Natural killer cell treated with Interleukin-12 subunit alpha and Interleukin-12 subunit beta and Interleukin-15 and Interleukin-18, amount 100 ng/mL, for 72 hours (primary cell): ENCODE data around the gene MRPS27. TPM values are rescaled to one million over a fixed set of nuclear protein-coding genes. Genes with fewer than 3 reads are reported as not detected.
A peak's percentile ranks its signal among the peaks of the same experiment; 100 is the strongest.

Experiments
- ATAC-seq, 2 donors: fragments of 150-1000 bp; cut with Tn5 transposase in 1 of 2; sonication (Bioruptor Pico), chemical (Tn5 transposase) in 1 of 2; 2 replicates each; pipeline ENCODE4 v1.10.0; 2021
- DNase-seq: peaks from one replicate; pipeline ENCODE4 v3.0.0; 2022; ENCODE audit warnings: low spot score
- H3K27ac Mint-ChIP-seq, 2 donors: 1 replicate in 1 of 2; 2 replicates in 1 of 2; pipeline ENCODE4 v1.8.0; 2022; ENCODE audit warnings: mixed read lengths in 2 of 2, mild to moderate bottlenecking in 1 of 2, moderate library complexity in 1 of 2
- H3K27me3 Mint-ChIP-seq, 2 donors: 1 replicate in 1 of 2; 2 replicates in 1 of 2; pipeline ENCODE4 v1.8.0; 2022; ENCODE audit warnings: mixed read lengths in 2 of 2
- H3K36me3 Mint-ChIP-seq: one replicate; pipeline ENCODE4 v1.8.0; 2022; ENCODE audit warnings: mixed read lengths
- H3K4me1 Mint-ChIP-seq, 2 donors: 1 replicate in 1 of 2; 2 replicates in 1 of 2; pipeline ENCODE4 v1.8.0; 2022; ENCODE audit warnings: low read depth in 2 of 2, mixed read lengths in 2 of 2, mild to moderate bottlenecking in 1 of 2
- H3K4me3 Mint-ChIP-seq: one replicate; pipeline ENCODE4 v1.8.0; 2022; ENCODE audit warnings: mixed read lengths
- H3K9me3 Mint-ChIP-seq: 2 replicates; pipeline ENCODE4 v1.8.0; 2022; ENCODE audit warnings: mixed read lengths
- total RNA-seq, 2 donors: library from RNA; stranded (reverse); gene quantifications; one replicate each; pipeline ENCODE4 v1.2.3, GENCODE V29; 2022

MRPS27 gene
- total RNA-seq, 2 donors from 2014 or later: 43.1 to 61.0 TPM

DNA sequence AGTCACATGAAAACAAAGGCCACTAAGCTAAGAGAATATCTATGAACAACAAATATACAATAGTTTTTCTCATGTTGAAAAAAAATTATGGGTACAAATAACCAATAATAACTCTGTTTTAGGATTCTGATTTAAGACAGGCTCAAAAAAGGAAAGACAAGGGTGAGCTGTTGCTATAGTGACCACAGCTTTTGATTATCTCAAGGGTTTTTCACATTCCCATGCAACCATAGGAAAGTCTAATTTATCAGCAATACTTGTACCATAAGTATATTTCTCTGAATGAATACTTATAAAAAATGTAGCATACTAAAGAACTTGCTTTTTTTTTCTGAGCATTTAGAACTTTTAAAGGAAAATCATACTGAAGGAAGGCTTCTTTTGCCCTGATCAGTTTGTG, 68.0 kb downstream of the MRPS27 start:
- no peaks in the 10 kb centered on the region for H3K27me3 Mint-ChIP-seq
- no peaks in the 10 kb centered on the region for H3K9me3 Mint-ChIP-seq
- peaks cover 6 to 9% of the 10 kb centered on the region in 2 donors for H3K4me1 Mint-ChIP-seq
- DNase-seq: no peak
- no peak for ATAC-seq
- H3K4me3 Mint-ChIP-seq: no peak overlapping the region
- H3K36me3 Mint-ChIP-seq: no peaks in the 10 kb centered on the region
- H3K27ac Mint-ChIP-seq: no peak overlapping the region

DNA sequence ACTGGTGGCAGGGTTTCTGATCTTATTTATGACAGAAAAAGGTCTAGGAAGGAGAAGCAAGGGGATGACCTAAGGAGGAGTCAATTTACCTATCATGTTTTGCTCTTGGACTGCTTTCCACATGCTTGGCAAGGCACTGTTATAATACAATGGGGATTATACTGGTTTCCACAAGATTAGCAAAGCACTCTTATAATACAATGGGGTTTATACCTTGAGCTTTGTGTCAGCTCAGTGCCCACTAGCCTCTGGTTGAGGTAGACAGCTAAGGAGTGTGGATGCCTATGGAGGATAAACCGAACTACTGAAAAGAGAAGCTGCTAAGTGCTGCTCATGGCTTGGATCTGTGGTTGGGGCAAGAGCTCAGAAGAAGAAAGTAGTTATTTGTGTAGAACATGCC, 68.7 kb downstream of the MRPS27 start:
- H3K36me3 Mint-ChIP-seq: no peaks in the 10 kb centered on the region
- peak in 1 of 2 donors; percentile 40 for ATAC-seq
- H3K4me3 Mint-ChIP-seq: no peak overlapping the region
- no peaks in the 10 kb centered on the region for H3K27me3 Mint-ChIP-seq
- DNase-seq: no peak
- peak overlapping the region in 1 of 2 donors; percentile 77 for H3K27ac Mint-ChIP-seq
- H3K4me1 Mint-ChIP-seq: peaks cover 1 to 8% of the 10 kb centered on the region in 2 donors
- no peaks in the 10 kb centered on the region for H3K9me3 Mint-ChIP-seq

DNA sequence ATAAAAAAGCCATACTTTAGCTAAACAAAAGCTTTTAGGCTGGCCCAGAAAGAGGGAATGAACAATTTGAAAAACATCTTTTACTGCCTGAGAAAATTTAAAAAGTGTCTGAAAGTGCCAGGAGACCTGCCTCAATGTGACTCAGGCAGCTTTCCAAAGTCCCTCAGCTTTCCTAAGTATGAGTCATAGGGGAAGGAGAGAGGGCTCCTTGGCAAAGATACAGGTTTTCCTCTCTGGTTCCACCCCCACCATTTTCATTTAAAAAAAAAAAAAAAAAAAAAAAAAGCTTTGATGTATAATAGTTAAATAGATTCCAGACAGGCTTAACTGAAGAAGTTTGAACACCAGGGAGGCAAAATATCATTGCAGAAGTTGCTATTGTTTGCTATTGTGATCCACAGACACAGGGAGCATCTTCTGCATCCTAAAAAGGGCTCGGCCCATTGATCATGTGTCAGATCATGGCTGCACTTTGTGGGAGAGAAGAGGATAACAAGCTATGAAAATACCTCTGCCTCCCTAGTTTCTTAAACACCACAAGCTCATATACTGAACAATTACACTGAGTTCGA, 71.5 kb downstream of the MRPS27 start:
- no peaks in the 10 kb centered on the region for H3K27me3 Mint-ChIP-seq
- ATAC-seq (no peak), DNase-seq (no peak)
- no peak overlapping the region for H3K27ac Mint-ChIP-seq
- H3K4me1 Mint-ChIP-seq: peaks cover 16 to 22% of the 10 kb centered on the region in 2 donors
- H3K36me3 Mint-ChIP-seq: no peaks in the 10 kb centered on the region
- no peak overlapping the region for H3K4me3 Mint-ChIP-seq
- H3K9me3 Mint-ChIP-seq: no peaks in the 10 kb centered on the region

DNA sequence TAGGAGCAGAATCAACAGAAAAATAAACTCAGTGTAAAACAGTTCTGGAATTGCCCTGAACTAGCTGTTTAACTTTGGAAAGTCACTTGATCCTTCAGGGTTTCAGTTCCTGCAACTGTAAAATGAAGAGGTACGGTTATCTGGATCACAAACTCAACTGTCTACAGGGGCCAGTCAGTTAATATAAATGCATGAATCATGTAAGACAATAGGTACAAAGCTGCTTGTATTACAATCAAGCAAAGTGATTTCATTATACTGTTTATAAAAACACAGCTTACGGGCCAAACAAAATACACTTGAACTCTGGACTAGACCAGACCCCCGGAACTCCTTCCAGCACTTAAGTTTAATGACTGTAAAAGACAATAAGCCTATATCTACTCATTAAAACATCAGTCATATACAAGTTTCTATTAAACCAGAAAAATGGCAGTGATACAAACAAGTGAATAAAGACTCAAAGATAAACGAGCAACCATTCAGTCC, 73.0 kb downstream of the MRPS27 start:
- H3K9me3 Mint-ChIP-seq: no peaks in the 10 kb centered on the region
- no peak overlapping the region for H3K27ac Mint-ChIP-seq
- no peaks in the 10 kb centered on the region for H3K27me3 Mint-ChIP-seq
- ATAC-seq (no peak), DNase-seq (no peak)
- peaks cover 2% of the 10 kb centered on the region for H3K36me3 Mint-ChIP-seq
- no peak overlapping the region for H3K4me3 Mint-ChIP-seq
- H3K4me1 Mint-ChIP-seq: peaks cover 20 to 24% of the 10 kb centered on the region in 2 donors

DNA sequence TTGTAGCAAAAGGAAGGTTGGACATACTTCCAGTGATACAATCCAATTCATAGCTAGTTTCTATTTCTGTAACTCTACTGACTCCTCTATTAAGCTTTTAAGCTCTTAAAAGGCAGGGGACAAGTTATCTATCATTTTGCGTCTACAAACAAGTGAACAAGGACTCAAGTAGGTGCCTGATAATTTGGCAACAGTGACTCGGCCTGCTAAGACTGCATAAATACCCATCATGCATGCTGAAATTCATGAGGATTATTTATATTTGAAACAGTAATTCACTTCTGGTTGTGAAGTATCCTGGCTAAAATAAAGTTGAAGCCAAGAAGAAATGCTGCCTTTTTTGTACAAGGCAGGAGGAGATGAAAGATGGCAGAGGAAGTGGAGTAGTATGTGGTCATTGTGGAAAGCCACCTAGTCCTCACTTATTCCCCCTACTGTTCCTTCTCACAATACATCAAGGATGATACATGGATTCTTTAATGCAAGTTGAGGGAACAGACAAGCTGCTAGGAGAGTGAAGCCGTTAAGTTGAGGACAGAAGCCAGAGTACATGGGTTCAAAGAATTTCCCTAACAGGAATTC, 74.0 kb downstream of the MRPS27 start:
- peaks cover 22 to 28% of the 10 kb centered on the region in 2 donors for H3K4me1 Mint-ChIP-seq
- ATAC-seq: no peak
- H3K4me3 Mint-ChIP-seq: no peak overlapping the region
- no peak overlapping the region for H3K27ac Mint-ChIP-seq
- no peak for DNase-seq
- H3K27me3 Mint-ChIP-seq: no peaks in the 10 kb centered on the region
- peaks cover 6% of the 10 kb centered on the region for H3K36me3 Mint-ChIP-seq
- H3K9me3 Mint-ChIP-seq: no peaks in the 10 kb centered on the region

DNA sequence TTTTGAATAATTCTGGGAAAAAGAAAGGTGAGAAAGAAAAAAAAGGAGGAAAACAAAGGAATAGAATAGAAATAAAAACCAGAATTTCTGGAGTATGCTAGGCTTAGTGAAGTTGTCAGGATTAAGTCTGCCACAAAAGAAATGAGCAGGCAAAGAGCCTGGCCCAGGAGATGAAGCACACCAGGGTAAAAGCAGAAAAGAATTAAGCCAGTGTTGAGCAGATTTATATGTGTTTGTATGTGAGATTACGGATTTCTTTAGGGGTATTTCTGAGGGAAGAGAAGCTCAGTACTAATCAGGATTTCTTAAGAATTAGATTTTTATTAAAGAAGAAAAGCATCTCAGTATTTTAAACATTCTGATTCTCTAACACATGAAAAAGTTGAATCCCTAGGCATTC, 74.5 kb downstream of the MRPS27 start:
- ATAC-seq (no peak), DNase-seq (no peak)
- H3K36me3 Mint-ChIP-seq: peaks cover 6% of the 10 kb centered on the region
- H3K4me3 Mint-ChIP-seq: no peak overlapping the region
- H3K9me3 Mint-ChIP-seq: no peaks in the 10 kb centered on the region
- no peaks in the 10 kb centered on the region for H3K27me3 Mint-ChIP-seq
- no peak overlapping the region for H3K27ac Mint-ChIP-seq
- H3K4me1 Mint-ChIP-seq: peaks cover 22 to 28% of the 10 kb centered on the region in 2 donors

DNA sequence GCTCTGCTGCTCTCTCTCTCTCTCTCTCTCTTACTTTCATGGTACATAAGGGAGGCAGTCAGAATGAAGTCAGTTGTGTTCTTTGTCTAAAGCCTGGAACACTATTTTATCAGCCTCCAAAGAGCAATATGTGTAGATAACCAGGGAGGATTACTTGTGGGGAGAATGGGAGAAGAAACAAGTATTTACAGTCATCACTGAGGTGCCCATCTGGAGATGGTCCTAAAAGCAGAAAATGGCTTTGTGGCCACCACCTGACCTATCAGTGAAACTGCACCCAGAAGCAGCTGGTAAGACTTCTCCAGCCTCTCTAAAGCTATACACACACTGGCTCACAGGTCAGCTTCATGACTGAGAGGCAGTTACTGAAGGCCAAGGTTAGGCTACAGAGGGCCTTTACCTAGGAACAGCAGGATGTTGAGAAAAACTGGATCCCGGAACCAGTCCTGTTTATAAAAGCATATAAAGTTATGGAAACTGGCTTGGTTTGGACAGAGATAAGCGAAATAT, 75.1 kb downstream of the MRPS27 start:
- Mint-ChIP-seq H3K9me3 (no peaks in the 10 kb centered on the region), H3K4me3 (no peak overlapping the region), H3K27ac (no peak overlapping the region), H3K36me3 (peaks cover 6% of the 10 kb centered on the region), H3K4me1 (peaks cover 22 to 31% of the 10 kb centered on the region in 2 donors), H3K27me3 (no peaks in the 10 kb centered on the region)
- ATAC-seq (peak in 1 of 2 donors; percentile 59), DNase-seq (no peak)

DNA sequence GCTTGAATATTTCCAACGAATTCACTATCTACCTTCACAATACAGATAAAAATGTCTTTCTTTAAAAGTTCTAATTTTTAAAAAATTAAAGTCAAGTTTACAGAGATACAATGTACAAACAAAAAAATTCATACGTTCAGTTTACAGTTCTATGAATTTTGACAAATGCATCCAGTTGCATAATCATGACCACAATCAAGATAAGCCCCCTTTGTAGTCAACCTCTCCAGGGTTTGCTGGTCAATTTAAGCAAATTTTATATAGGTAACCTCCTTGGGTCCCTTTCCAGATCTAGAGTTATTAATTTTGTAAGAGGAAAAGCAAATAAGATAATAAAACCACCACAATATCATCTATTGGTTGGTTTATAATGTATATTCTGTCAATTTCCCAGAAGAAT, 76.3 kb downstream of the MRPS27 start:
- no peak for DNase-seq
- no peaks in the 10 kb centered on the region for H3K9me3 Mint-ChIP-seq
- ATAC-seq: no peak
- no peak overlapping the region for H3K27ac Mint-ChIP-seq
- H3K4me1 Mint-ChIP-seq: peaks cover 22 to 31% of the 10 kb centered on the region in 2 donors
- H3K36me3 Mint-ChIP-seq: peaks cover 6% of the 10 kb centered on the region
- no peak overlapping the region for H3K4me3 Mint-ChIP-seq
- H3K27me3 Mint-ChIP-seq: no peaks in the 10 kb centered on the region

DNA sequence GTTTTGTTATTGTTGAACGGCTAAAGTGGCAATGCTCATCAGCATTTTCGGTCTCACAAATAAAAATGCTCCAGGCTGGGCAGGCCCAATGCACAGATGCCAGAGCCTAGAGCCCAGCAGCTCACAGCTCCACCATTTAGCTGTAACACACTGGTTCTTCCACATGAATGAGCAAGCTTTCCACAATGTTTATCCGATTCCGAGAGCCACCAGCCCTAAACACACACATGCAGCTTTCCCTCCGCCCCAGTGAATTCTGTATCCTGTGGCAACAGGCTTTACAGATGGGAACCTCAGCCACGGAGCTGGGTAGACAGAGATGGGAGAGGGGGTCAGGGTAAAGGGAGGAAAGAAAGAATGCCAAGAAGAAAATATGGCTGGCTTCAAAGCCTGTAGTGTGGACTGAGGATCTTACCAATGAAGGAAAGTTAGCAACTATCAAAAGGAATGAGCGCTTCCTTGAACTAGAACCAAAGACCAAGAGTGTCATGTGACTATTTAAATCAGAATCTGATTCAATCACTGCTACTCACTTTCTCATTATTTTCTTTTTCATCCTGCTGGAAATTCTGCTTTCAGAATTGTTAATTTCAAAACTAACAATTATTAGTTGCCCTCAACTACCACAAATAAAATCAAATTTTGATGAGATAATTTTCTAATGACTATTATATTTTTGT, 77.1 kb downstream of the MRPS27 start:
- no peaks in the 10 kb centered on the region for H3K27me3 Mint-ChIP-seq
- H3K4me3 Mint-ChIP-seq: no peak overlapping the region
- no peak for DNase-seq
- no peak overlapping the region for H3K27ac Mint-ChIP-seq
- H3K36me3 Mint-ChIP-seq: peaks cover 6% of the 10 kb centered on the region
- peaks cover 22 to 31% of the 10 kb centered on the region in 2 donors for H3K4me1 Mint-ChIP-seq
- no peak for ATAC-seq
- H3K9me3 Mint-ChIP-seq: no peaks in the 10 kb centered on the region

DNA sequence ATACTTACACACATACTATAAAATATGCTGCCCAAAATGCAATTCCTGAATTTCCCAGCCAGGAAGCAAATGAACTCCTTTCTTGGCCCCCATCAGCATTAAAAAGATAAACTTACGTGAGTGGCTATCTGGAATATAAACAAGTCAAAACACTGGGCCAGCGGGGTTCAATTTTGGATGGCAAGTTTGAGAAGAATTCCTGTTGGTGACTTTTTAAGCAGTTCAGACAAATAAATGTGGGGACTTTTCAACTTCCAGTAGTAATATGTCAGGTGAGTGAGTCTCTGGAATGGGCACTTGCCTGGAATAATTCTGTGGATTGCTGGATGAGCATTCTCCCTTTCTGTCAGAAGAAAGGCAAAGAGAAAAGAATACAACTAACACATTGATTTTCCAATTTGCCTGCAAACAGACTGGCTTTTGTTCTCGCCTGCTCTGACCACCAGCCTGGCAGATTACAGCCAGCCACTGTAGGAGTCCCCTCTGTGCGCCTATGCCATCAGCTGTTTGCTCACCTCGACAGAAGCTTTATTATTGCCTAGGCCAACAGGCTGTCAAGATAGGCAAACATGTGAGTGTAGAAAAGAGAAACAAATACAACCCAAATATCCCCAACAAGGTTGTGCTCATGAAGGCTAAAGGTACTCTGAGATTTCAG, 78.6 kb downstream of the MRPS27 start:
- ATAC-seq: no peak

DNA sequence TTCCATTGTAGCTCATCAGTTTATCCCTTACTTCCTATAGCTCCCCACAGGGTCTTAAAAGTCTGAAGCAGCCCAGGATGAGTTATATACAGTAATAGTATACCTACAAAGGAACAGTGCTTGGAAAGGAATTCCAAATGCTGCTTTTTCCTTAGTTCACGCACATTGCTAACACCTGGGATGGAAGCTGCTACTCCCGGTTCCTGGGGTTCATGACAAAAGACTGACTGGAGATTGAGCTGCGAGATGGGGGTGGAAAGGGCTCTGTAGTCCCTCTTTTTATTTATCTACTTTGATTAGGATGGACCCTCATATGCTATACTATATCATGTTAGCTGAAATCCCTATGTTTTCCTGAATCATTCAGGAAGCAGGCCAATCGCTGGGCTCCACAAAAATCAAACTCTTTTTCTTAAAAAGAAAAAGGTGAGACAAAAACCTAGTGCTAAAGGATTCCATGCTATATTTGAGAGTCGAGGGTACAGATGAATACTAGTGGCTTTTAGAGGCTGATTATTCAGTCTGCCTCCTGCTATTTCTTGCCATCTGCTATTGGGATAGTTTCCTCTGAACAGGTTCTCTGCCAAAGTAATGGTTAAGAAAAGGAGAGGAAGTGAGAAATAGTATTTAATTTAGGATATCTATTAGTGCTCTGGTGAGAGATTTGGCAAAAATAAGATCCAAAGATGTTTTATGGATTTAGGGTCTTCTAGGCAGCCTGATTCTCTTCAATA, 81.2 kb downstream of the MRPS27 start:
- H3K4me3 Mint-ChIP-seq: no peak overlapping the region
- H3K27me3 Mint-ChIP-seq: no peaks in the 10 kb centered on the region
- no peak for DNase-seq
- peaks cover 35 to 38% of the 10 kb centered on the region in 2 donors for H3K4me1 Mint-ChIP-seq
- no peak overlapping the region for H3K27ac Mint-ChIP-seq
- H3K9me3 Mint-ChIP-seq: no peaks in the 10 kb centered on the region
- peaks cover 14% of the 10 kb centered on the region for H3K36me3 Mint-ChIP-seq
- ATAC-seq: no peak

More for the DNA sequence above, 78.6 kb downstream of the MRPS27 start:
- H3K4me1 Mint-ChIP-seq: peaks cover 27 to 33% of the 10 kb centered on the region in 2 donors
- H3K27me3 Mint-ChIP-seq: no peaks in the 10 kb centered on the region
- no peaks in the 10 kb centered on the region for H3K9me3 Mint-ChIP-seq
- no peak for DNase-seq
- H3K36me3 Mint-ChIP-seq: peaks cover 12% of the 10 kb centered on the region
- no peak overlapping the region for H3K4me3 Mint-ChIP-seq
- H3K27ac Mint-ChIP-seq: peak overlapping the region in 1 of 2 donors; percentile 11

DNA sequence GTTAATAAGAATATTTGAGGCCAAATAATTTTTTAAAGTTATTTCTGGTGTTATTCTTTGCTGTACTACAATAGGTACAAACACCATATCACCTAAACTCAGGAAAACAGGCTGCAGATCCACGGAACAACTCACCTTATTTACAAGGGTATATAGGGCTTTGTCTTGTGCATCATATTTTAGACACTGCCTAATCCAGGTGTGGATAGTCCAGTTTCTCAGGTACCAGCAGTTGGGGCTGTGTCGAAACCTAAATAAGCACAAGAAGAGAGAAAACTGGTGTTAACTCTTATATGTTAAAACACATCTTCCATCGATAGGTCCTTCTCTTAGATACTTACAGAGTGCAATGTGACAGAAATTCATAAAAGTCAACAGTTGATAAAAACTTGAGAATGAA, 82.2 kb downstream of the MRPS27 start:
- Mint-ChIP-seq H3K27me3 (no peaks in the 10 kb centered on the region), H3K4me1 (peaks cover 40 to 41% of the 10 kb centered on the region in 2 donors), H3K9me3 (no peaks in the 10 kb centered on the region), H3K36me3 (peaks cover 14% of the 10 kb centered on the region), H3K27ac (no peak overlapping the region), H3K4me3 (no peak overlapping the region)
- ATAC-seq: no peak
- DNase-seq: no peak

DNA sequence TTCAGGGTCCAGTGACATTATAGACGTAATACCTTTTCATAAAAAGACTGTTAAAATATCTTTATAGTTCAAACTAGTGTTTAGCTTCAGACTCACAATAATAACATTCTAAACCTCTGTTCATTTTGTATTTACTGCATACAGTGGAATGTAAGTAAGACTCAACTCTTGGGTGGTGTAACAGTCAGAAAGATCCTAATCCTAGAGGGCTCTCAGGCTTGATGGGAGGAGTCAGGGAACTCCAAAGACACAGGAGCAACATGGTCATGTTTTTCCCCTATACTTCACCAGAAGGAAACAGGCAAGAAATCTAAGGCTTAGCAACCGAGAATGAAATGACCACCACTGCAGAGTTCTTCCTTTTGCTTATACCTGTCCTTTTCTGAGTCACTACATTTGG, 82.6 kb downstream of the MRPS27 start:
- Mint-ChIP-seq H3K4me1 (peaks cover 44 to 45% of the 10 kb centered on the region in 2 donors), H3K36me3 (peaks cover 14% of the 10 kb centered on the region), H3K27me3 (no peaks in the 10 kb centered on the region), H3K4me3 (no peak overlapping the region), H3K9me3 (no peaks in the 10 kb centered on the region), H3K27ac (no peak overlapping the region)
- ATAC-seq (no peak), DNase-seq (no peak)
